Liver (tissue), 9 donors: Measurements from ENCODE around the gene HTR7. TPM values are rescaled to one million over a fixed set of nuclear protein-coding genes. Genes with fewer than 3 reads are reported as not detected.

ENCODE experiments used
- DNase-seq: peaks from one replicate; pipeline ENCODE4 v3.0.0-alpha.2; 2017; ENCODE audit warnings: low spot score
- H3K27ac ChIP-seq, 2 donors: one replicate each; pipeline ENCODE4 v1.7.0; 2013; ENCODE audit warnings: inconsistent platforms in 2 of 2, low read length in 2 of 2, control low read depth in 1 of 2, low read depth in 1 of 2, mild to moderate bottlenecking in 1 of 2
- H3K27me3 ChIP-seq, 4 donors: one replicate each; pipeline versions ENCODE4 v1.6.1 to v1.7.0; 2013; ENCODE audit warnings: low read length in 3 of 4, inconsistent platforms in 1 of 4, mild to moderate bottlenecking in 1 of 4, moderate library complexity in 1 of 4; ENCODE audit not compliant: control insufficient read depth in 4 of 4, insufficient read depth in 4 of 4
- H3K36me3 ChIP-seq, 4 donors: one replicate each; pipeline versions ENCODE4 v1.6.1 to v1.7.0; 2013; ENCODE audit warnings: low read length in 3 of 4, mild to moderate bottlenecking in 3 of 4, low read depth in 1 of 4, moderate library complexity in 1 of 4; ENCODE audit not compliant: control insufficient read depth in 4 of 4, insufficient read depth in 3 of 4
- H3K4me1 ChIP-seq, 4 donors: one replicate each; pipeline versions ENCODE4 v1.6.1 to v1.7.0; 2013; ENCODE audit warnings: low read length in 3 of 4, mild to moderate bottlenecking in 3 of 4, moderate library complexity in 1 of 4; ENCODE audit not compliant: control insufficient read depth in 4 of 4, insufficient read depth in 4 of 4
- H3K4me3 ChIP-seq, 3 donors: one replicate each; pipeline versions ENCODE4 v1.6.1 to v1.7.0; 2013; ENCODE audit warnings: low read length in 3 of 3, control low read depth in 1 of 3, low read depth in 1 of 3, mild to moderate bottlenecking in 1 of 3
- H3K9ac ChIP-seq, 2 donors: one replicate each; pipeline ENCODE4 v1.7.0; 2013; ENCODE audit warnings: low read length in 2 of 2, mild to moderate bottlenecking in 2 of 2, moderate library complexity in 2 of 2, control low read depth in 1 of 2, low read depth in 1 of 2
- H3K9me3 ChIP-seq, 4 donors: one replicate each; pipeline versions ENCODE4 v1.6.1 to v1.7.0; 2013; ENCODE audit warnings: low read length in 3 of 4; ENCODE audit not compliant: control insufficient read depth in 4 of 4
- ATF3 ChIP-seq: IDR thresholded peaks from 2 replicates; pipeline ENCODE4 v1.6.1; 2016; ENCODE audit warnings: antibody characterized with exemption
- EGR1 ChIP-seq, 2 donors: IDR thresholded peaks; 2 replicates each; pipeline ENCODE4 v1.6.1; 2016 to 2018; ENCODE audit warnings: antibody characterized with exemption in 2 of 2, low read depth in 2 of 2
- FOXA2 ChIP-seq: IDR thresholded peaks from 2 replicates; pipeline ENCODE4 v1.6.1; 2016; ENCODE audit warnings: antibody characterized with exemption
- GABPA ChIP-seq, 2 donors: IDR thresholded peaks in 1 of 2; conservative IDR thresholded peaks in 1 of 2; 2 replicates each; pipeline ENCODE4 v1.6.1; 2016; ENCODE audit warnings: antibody characterized with exemption in 2 of 2, mild to moderate bottlenecking in 1 of 2, moderate library complexity in 1 of 2
- HNF4A ChIP-seq, 2 donors: conservative IDR thresholded peaks; 2 replicates each; pipeline ENCODE4 v1.6.1; 2016; ENCODE audit warnings: antibody characterized with exemption in 2 of 2, mild to moderate bottlenecking in 2 of 2
- HNF4G ChIP-seq: IDR thresholded peaks from 2 replicates; pipeline ENCODE4 v1.6.1; 2016; ENCODE audit warnings: antibody characterized with exemption
- JUND ChIP-seq, 2 donors: IDR thresholded peaks; 2 replicates each; pipeline ENCODE4 v1.6.1; 2016; ENCODE audit warnings: antibody characterized with exemption in 2 of 2
- RAD21 ChIP-seq, 2 donors: IDR thresholded peaks; 2 replicates each; pipeline ENCODE4 v1.6.1; 2016; ENCODE audit warnings: antibody characterized with exemption in 2 of 2, mild to moderate bottlenecking in 2 of 2
- YY1 ChIP-seq: IDR thresholded peaks from 2 replicates; pipeline ENCODE4 v1.6.1; 2016; ENCODE audit warnings: antibody characterized with exemption, mild to moderate bottlenecking
- WGBS: extraction: QIAGEN DNeasy Blood & Tissue Kit; methylation state at CpG from one replicate; pipeline ENCODE4 v1.1.7; 2013; 5-methylcytosine and 5-hydroxymethylcytosine counted together
- polyA plus RNA-seq, 2 donors: library from polyadenylated mRNA; stranded (reverse) in 1 of 2; unstranded in 1 of 2; fragments of 200-250 nt in 1 of 2; fragments of >200 nt in 1 of 2; fragmentation: Nextera tagmentation in 1 of 2; extraction: Ambion mirVana in 1 of 2; gene quantifications; one replicate each; pipeline versions ENCODE4 v1.2.1 to v1.2.3, GENCODE V29; 2013 to 2015
- total RNA-seq, 2 donors: library from RNA; depleted of rRNA; stranded (reverse); fragments of >200 nt; gene quantifications; one replicate each; pipeline ENCODE4 v1.2.3, GENCODE V29; 2014
- TF ChIP-seq, protein P1 (sequence below): IDR thresholded peaks from 2 replicates; pipeline ENCODE4 v1.6.1; 2016; ENCODE audit warnings: antibody characterized with exemption, mild to moderate bottlenecking
- donor health status: healthy.
- donor health status: healthy.
- donor health status: healthy.
- donor health status: healthy.
- donor health status: healthy.

The HTR7 gene
- total and polyA plus RNA-seq, 4 donors: 0.17 to 0.61 (median 0.18) TPM; not detected in 1

- no peak overlapping the region for H3K9ac ChIP-seq
- H3K4me1 ChIP-seq: peaks cover 0 to 4% (median under 1%) of the 10 kb centered on the region in 4 donors
- DNase-seq: no peak
- 97% methylated on average over 3 of the region's 3 CpGs for WGBS
- TF ChIP-seq ATF3: no peak
- TF ChIP-seq RAD21 (IDR thresholded peaks at IDR 0.05): no peak
- no peak for TF ChIP-seq HNF4A (conservative IDR thresholded peaks at IDR 0.05)
- TF ChIP-seq, protein P1, sequence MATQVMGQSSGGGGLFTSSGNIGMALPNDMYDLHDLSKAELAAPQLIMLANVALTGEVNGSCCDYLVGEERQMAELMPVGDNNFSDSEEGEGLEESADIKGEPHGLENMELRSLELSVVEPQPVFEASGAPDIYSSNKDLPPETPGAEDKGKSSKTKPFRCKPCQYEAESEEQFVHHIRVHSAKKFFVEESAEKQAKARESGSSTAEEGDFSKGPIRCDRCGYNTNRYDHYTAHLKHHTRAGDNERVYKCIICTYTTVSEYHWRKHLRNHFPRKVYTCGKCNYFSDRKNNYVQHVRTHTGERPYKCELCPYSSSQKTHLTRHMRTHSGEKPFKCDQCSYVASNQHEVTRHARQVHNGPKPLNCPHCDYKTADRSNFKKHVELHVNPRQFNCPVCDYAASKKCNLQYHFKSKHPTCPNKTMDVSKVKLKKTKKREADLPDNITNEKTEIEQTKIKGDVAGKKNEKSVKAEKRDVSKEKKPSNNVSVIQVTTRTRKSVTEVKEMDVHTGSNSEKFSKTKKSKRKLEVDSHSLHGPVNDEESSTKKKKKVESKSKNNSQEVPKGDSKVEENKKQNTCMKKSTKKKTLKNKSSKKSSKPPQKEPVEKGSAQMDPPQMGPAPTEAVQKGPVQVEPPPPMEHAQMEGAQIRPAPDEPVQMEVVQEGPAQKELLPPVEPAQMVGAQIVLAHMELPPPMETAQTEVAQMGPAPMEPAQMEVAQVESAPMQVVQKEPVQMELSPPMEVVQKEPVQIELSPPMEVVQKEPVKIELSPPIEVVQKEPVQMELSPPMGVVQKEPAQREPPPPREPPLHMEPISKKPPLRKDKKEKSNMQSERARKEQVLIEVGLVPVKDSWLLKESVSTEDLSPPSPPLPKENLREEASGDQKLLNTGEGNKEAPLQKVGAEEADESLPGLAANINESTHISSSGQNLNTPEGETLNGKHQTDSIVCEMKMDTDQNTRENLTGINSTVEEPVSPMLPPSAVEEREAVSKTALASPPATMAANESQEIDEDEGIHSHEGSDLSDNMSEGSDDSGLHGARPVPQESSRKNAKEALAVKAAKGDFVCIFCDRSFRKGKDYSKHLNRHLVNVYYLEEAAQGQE: no peak
- no peak for TF ChIP-seq GABPA (IDR thresholded peaks at IDR 0.05 in 1 of 2, conservative IDR thresholded peaks at IDR 0.05 in 1 of 2)
- TF ChIP-seq YY1: no peak
- no peak for TF ChIP-seq EGR1 (IDR thresholded peaks at IDR 0.05; ENCODE audit: low read depth in 2 of 2)
- TF ChIP-seq JUND (IDR thresholded peaks at IDR 0.05): no peak
- no peak for TF ChIP-seq FOXA2
- no peak for TF ChIP-seq HNF4G
- no peak overlapping the region for H3K4me3 ChIP-seq
- H3K27me3 ChIP-seq: no peaks in the 10 kb centered on the region
- H3K27ac ChIP-seq: no peak overlapping the region
- no peaks in the 10 kb centered on the region for H3K9me3 ChIP-seq
- peaks cover 2 to 22% (median 7%) of the 10 kb centered on the region in 4 donors for H3K36me3 ChIP-seq
These were observed 35.4 kb upstream of the HTR7 start for GRCh38 chr10:90893190-90893589.

- TF ChIP-seq FOXA2: no peak
- no peak for TF ChIP-seq GABPA (IDR thresholded peaks at IDR 0.05 in 1 of 2, conservative IDR thresholded peaks at IDR 0.05 in 1 of 2)
- Histone ChIP-seq H3K9ac (no peak overlapping the region), H3K27ac (no peak overlapping the region), H3K4me1 (peaks cover 1 to 9% (median 3%) of the 10 kb centered on the region in 4 donors), H3K27me3 (no peaks in the 10 kb centered on the region), H3K9me3 (no peaks in the 10 kb centered on the region), H3K36me3 (peaks cover 3 to 20% (median 14%) of the 10 kb centered on the region in 4 donors), H3K4me3 (no peak overlapping the region)
- 96% methylated on average over 2 of the region's 2 CpGs for WGBS
- no peak for DNase-seq
These were observed 32.5 kb upstream of the HTR7 start for GRCh38 chr10:90890347-90890746.

- TF ChIP-seq HNF4G (no peak), HNF4A (conservative IDR thresholded peaks at IDR 0.05) (no peak)
- WGBS: 84% methylated on average over 1 of the region's 1 CpG
- H3K27ac ChIP-seq: no peak overlapping the region
- H3K9ac ChIP-seq: no peak overlapping the region
- peaks cover 3 to 18% (median 14%) of the 10 kb centered on the region in 4 donors for H3K36me3 ChIP-seq
- no peak overlapping the region for H3K4me3 ChIP-seq
- no peak for DNase-seq
- H3K4me1 ChIP-seq: peaks cover 1 to 14% (median 3%) of the 10 kb centered on the region in 4 donors
- H3K9me3 ChIP-seq: no peaks in the 10 kb centered on the region
- no peaks in the 10 kb centered on the region for H3K27me3 ChIP-seq
These were observed 31.8 kb upstream of the HTR7 start for GRCh38 chr10:90889636-90890035.
